GM06990 (cell line): ENCODE measurements around the gene ZNF831.

ENCODE experiments used
- DNase-seq: peaks from one replicate; pipeline ENCODE4 v3.0.0-alpha.2; 2011; ENCODE audit not compliant: insufficient read length; ENCODE audit errors: extremely low read depth
- H3K27me3 ChIP-seq: replicated peaks from 2 replicates; pipeline ENCODE4 v1.6.0; 2011; ENCODE audit warnings: low read length; ENCODE audit not compliant: control insufficient read depth, insufficient read depth
- H3K36me3 ChIP-seq: 2 replicates; pipeline ENCODE4 v1.5.1; 2011; ENCODE audit warnings: low read length; ENCODE audit not compliant: control insufficient read depth, insufficient read depth
- H3K4me3 ChIP-seq: replicated peaks from 2 replicates; pipeline ENCODE4 v1.5.1; 2011; ENCODE audit warnings: low read depth, mild to moderate bottlenecking, control low read depth, low read length
- TF ChIP-seq, protein P1 (sequence below): IDR thresholded peaks from 2 replicates; pipeline ENCODE4 v1.5.1; 2011; ENCODE audit warnings: low read length, control low read depth, mild to moderate bottlenecking, inconsistent platforms; ENCODE audit not compliant: insufficient read depth, poor library complexity, severe bottlenecking

ZNF831 gene

GRCh38 chr20:59246691-59247400 is 83.2 kb downstream of the ZNF831 start:
- H3K27me3 ChIP-seq: no peaks in the 10 kb centered on the region; the same call in 1 of the 2 replicates

DNA sequence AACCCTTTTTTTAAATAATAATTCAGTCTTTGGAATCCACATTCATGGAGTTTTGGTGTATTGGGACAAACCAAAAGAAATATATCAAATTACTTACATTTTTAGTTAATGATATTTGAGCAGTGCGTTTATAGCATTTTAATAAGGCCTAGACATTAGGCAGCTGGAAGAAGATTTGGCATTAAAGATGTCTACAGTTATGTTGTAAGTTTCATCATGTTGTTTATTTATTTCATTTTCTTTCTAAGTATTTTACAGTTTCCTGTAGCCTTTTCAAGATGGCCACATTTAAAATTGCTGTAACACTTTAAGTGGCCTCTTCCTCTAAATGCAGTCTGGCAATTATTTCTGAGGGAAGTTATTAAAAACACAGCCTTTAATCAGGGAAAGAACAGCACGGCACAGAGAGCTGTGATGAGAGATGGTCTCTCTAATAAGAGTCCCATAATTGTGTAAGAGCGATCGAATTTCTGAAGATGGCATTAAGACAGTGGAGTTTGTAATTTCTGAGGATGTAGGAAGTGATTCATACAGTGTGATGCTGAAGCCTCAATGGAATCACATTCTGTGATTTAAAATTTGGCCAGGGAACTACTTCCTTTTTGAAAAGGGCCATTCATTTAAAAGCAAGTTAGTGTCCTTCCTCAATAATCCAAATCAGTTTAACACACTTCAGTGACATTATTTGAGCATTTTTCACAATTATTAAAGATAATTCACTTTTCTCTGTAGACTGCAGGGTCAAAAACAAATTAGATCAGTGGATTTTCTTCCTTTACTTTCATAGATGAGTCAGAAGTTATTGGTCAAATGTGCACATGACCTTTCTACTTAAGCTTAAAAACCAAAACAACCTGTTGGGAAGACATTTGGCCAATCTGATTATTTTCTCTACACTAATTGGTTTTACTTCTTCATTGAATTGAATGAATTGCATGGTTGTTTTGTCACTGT is 84.4 kb downstream of the ZNF831 start:
- TF ChIP-seq, protein P1, sequence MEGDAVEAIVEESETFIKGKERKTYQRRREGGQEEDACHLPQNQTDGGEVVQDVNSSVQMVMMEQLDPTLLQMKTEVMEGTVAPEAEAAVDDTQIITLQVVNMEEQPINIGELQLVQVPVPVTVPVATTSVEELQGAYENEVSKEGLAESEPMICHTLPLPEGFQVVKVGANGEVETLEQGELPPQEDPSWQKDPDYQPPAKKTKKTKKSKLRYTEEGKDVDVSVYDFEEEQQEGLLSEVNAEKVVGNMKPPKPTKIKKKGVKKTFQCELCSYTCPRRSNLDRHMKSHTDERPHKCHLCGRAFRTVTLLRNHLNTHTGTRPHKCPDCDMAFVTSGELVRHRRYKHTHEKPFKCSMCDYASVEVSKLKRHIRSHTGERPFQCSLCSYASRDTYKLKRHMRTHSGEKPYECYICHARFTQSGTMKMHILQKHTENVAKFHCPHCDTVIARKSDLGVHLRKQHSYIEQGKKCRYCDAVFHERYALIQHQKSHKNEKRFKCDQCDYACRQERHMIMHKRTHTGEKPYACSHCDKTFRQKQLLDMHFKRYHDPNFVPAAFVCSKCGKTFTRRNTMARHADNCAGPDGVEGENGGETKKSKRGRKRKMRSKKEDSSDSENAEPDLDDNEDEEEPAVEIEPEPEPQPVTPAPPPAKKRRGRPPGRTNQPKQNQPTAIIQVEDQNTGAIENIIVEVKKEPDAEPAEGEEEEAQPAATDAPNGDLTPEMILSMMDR: no peak
- H3K4me3 ChIP-seq: no peak overlapping the region
- no peak for DNase-seq
- no peaks in the 10 kb centered on the region for H3K36me3 ChIP-seq
- H3K27me3 ChIP-seq: no peaks in the 10 kb centered on the region; the same call in 1 of the 2 replicates

More at GRCh38 chr20:59246691-59247400, 83.2 kb downstream of the ZNF831 start:
- H3K36me3 ChIP-seq: no peaks in the 10 kb centered on the region
- no peak overlapping the region for H3K4me3 ChIP-seq
- TF ChIP-seq, protein P1: no peak
- DNase-seq: no peak

GRCh38 chr20:59250293-59250692 is 86.7 kb downstream of the ZNF831 start:
- no peak for DNase-seq
- TF ChIP-seq, protein P1: no peak
- Histone ChIP-seq H3K4me3 (no peak overlapping the region), H3K27me3 (no peaks in the 10 kb centered on the region; the same call in 1 of the 2 replicates), H3K36me3 (no peaks in the 10 kb centered on the region)

DNA sequence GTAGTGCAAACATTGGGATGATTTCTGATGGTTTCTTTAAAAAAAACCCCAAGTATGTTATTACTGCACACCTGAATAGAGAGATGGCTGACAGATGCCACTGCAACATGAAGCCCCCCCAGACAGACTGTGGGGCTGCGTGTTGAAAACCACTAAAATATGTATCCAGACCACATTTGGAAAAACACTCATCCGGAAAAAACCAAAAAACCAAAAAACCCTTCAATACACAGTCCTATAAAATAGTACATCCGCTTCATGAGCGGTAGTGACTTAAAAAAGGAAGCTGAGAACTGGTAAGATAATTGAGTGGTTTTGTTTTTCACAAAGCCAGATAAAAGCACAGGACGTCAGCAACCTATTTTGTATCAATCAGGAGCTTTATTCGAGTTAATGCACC is 89.7 kb downstream of the ZNF831 start:
- Histone ChIP-seq H3K4me3 (no peak overlapping the region), H3K36me3 (no peaks in the 10 kb centered on the region), H3K27me3 (no peaks in the 10 kb centered on the region; the same call in 1 of the 2 replicates)
- TF ChIP-seq, protein P1: no peak
- DNase-seq: no peak

- Histone ChIP-seq H3K27me3 (no peaks in the 10 kb centered on the region; the same call in 1 of the 2 replicates), H3K36me3 (no peaks in the 10 kb centered on the region), H3K4me3 (no peak overlapping the region)
- no peak for DNase-seq
- TF ChIP-seq, protein P1: no peak
These were observed 90.2 kb downstream of the ZNF831 start for GRCh38 chr20:59253779-59254319.
